HG03378 (cell line): Measurements from ENCODE around the gene CGB2.
"Not testable (repeated sequence)": the region's sequence is repeated elsewhere in the genome, so short reads cannot be mapped to it uniquely, and the experiment has no call there.

ENCODE experiments used
- ATAC-seq: cut with Tn5 transposase; IDR thresholded peaks from one replicate; pipeline ENCODE4 v1.9.1; 2021; ENCODE audit warnings: mild to moderate bottlenecking, moderate library complexity; ENCODE audit not compliant: unreplicated experiment

CGB2 gene

DNA sequence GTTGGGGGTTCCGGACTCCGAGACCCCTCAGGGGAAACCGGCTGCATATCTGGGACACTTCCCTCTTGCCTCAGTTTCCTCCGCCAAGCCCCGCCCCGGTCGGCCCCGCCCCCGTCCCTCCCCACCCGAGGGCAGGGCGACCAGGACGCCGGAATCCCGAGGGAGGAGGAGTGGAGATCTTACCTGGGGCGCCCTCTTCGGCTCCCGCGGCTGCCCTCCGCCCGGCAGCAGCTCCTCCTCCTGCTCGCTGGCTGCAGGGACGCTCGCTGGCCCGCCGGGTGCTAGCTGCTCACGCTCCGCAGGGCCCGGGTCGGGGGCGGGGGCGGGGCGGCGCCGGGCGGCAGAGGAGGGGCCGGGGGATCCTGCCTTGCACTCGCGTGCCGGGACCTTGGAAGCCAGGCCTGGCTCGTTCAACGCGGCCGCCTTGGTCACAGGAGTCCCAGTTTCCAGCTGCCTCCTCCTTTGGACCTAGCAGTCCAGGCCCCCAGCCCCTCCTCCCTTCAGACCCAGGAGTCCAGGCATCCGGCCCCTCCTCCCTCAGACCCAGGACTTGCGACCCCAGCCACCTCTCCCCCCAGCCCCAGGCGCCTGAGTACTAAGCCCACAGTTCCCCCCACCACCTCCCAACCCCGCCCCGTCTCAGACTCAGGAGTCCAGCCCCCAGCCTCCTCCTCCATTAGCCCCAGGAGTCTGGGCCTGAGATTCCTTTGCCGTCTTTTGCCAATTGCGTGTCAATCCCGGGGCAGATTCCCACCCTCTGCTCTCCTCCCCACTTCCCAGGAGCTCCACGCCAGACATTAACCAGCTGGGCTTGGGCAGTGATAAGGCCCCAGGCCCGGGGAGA is 33.3 kb downstream of the CGB2 start, which contains the start of gene NTF4:
Gene NTF4 (minus strand): TSS at position 51 of the 844 bp plus-strand sequence. CDS start 2,821 bp downstream, outside the sequence.
- no peak for ATAC-seq

DNA sequence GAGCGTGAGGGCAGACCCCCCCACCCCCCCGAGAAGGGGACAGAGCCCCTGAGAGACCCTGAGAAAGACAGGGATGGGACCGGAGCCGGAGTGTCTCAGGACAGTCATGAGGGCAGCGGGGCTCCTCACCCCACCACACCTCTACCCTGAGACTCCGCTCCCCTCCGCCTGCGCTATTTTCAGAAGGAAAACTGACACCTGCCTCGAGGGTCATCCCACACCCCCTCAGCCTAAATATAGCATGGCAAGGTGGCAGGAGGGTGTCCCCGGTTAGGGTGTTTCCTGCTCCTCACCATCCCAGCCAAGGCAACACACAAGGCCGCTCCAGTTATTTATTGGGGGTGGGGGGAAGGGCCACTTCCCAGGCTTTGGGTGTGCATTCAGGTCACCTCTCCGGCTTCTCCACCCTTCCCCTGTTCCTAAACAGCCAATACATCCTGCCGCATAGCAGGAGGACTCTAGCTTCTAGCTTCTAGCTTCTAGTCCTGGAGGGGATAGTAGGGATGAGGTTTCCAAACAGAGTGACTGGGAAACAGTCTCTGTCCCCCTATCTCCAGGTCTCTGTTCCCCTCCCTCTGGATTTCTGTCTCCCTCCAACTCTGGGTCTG is 34.3 kb downstream of the CGB2 start:
- no peak for ATAC-seq

DNA sequence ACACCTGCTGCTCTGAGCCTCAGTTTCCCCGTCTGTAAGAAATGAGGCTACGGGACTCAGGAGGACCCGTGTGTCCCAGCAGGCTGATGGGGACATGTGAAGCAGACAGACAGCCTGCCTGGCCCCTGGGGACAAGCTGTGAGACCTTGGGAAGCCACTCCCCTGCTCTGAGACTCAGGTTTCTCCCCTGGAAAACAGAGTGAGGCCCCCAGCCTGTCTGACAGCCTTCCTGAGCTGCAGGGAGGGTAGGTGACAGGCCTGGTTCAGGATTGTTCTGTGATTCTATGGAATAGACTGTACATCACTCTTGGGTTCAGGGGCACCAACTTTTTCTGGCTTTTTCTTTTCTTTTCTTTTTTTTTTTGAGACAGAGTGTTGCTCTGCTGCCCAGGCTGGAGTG is 35.9 kb downstream of the CGB2 start:
- no peak for ATAC-seq

DNA sequence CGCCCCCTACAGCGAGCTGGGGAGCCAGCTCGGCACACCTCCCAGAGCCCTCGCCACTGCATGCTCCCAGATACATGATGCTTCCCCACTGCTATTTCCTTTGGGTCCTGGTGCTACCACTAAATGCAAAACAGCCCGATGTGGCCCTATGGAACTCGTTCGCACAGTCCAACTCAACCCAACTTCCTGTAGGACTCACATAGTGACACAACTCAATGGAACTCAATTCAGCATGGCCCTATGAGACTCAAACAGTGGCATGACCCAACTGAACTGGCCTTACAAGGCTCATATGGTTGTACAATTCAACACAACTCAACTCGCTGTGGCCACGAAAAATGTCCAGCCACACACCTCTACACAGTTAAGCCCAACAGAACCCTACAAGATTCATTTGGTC is 37.3 kb downstream of the CGB2 start:
- ATAC-seq, result no peak

DNA sequence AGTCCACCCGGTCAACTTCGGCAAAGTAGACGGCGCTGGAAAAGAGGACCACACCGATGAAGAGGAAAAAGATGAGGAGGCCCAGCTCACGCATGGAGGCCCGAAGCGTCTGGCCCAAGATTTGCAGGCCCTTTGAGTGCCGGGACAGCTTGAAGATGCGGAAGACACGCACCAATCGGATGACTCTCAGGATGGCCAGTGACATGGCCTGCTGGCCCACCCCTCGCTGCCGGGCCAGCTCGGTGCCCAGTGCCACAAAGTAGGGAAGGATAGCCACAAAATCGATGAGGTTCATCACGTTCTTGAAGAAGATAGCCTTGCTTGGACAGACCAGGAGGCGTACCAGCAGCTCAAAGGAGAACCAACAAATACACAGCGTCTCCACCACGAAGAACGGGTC is 38.7 kb downstream of the CGB2 start:
- no peak for ATAC-seq

DNA sequence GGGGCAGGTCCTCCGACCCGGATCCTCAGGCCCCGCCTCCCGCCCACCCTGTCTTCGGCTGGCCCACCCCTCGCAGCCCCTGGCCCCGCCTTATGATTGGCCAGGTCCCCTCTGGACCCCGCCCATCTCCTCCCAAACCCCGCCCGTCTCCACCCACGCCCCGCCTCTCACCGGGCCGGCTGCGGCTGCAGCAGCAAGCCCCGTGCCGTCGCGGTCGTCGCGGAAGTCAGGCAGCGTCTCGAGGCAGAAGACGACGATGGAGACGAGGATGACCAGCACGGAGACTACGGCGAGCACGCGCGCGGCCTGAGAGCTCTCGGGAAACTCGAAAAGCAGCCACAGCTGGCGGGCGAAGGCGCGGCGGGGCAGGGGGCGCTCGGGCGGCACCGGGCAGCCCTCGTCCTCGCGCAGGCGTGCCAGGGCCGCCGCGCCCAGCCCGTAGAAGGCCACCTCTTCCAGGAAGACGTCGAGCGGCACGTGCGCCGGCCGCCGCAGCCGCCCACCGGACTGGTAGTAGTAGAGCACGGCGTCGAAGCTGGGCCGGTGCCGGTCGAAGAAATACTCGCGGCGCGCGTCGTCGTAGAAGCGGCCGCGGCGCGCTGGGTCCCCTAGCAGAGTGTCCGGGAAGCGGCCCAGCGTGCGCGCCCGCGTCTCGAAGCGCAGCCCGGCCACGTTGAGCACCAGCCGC is 40.3 kb downstream of the CGB2 start:
- ATAC-seq, result no peak

DNA sequence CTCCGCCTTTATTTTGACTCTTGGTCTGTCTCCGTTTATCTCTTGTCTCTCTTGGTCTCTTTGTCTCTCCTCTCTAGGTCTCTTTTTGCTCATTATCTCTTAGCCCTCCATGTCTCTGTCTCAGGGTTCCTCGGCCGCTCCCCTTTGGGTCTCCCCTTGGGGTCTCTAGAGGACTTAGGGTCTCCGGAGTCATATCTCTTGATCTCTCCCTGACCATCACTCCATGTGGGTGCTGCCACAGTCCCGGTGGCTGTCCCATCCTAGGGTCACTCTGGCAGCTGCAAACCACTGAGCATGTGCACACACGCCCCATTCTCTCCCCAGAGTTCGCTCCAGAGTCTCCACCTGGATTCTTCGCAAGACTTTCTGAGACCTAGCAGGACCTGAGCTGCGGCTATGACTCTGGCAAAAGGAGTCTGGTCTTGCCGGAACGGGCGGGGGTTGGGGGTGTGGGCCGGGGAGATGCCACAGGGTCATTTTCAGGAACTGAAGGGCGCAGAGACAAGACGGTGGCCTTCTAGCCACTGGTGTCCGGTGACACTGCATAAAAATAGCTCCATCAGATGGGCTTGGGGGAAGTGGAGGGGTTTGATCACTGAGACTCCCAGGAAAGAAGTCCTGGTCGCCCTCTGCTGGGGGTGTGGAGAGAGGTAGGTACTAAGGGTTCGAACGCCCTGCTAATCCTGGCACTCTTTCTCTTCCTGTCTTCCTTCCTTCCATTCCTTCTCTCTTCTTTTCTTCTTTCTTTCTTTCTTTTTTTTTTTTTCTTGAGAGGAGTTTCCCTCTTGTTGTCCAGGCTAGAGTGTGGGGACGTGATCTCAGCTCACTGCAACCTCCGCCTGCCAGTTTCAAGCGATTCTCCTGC is 42.1 kb downstream of the CGB2 start:
- no peak for ATAC-seq

DNA sequence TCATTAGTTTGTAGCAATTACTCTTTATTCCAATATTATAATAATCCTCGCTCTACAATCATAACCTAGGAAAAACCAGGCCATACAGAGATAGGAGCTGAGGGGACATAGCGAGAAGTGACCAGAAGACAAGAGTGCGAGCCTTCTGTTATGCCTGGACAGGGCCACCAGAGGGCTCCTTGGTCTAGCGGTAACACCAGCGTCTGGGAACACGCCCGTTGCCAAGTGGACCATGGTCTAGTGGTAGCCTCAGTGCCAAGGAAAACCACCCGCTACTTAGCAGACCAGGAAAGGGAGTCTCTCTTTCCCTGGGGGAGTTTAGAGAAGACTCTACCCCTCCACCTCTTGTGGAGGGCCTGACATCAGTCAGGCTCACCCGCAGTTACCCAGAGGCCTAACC is 43.2 kb downstream of the CGB2 start:
- not testable (repeated sequence) for ATAC-seq

DNA sequence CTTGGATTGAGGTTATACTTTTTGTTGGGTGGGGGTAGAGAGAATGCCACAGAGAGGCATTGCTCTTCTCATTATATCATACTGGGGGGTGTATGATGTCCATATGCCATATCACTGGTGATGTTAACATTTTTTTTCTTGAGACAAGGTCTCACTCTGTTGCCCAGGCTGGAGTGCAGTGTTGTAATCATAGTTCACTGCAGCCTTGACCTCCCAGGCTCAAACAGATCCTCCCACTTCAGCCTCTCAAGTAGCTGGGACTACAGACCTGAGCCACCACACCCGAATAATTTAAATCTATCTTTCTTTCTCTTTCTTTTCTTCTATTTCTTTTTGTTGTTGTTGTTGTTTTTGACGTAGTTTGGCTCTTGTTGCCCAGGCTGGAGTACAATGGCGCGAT is 48.7 kb downstream of the CGB2 start:
- no peak for ATAC-seq

DNA sequence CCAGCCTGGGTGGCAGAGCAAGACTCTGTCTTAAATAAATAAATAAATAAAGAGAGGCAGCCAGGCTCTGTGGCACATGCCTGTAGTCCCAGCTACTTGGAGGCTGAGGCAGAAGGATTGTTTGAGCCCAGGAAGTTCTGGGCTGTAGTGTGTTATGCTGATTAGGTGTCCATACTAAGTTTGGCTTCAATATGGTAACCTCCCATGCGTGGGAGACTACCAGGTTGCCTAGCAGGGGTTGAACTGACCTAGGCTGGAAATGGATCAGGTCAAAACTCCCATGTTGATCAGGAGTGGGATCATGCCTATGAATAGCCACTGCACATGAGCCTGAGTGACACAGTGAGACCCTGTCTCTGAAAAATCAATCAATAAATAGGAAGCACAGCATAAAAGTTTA is 49.6 kb downstream of the CGB2 start:
- ATAC-seq, result no peak
